WTC11 (cell line): ENCODE measurements around the gene OFD1. TPM values are rescaled to one million over a fixed set of nuclear protein-coding genes. Genes with fewer than 3 reads are reported as not detected.
A peak's percentile ranks its signal among the peaks of the same experiment; 100 is the strongest.

Source experiments
- ATAC-seq: fragments of 200-7000 bp; cut with Tn5 transposase; 2 replicates; pipeline ENCODE4 v1.10.0; 2021; ENCODE audit warnings: mild to moderate bottlenecking, moderate library complexity
- CTCF ChIA-PET: fragments of 300-600 bp; sonication (Branson Sonifier 250); formaldehyde crosslinking; loops from one replicate; lab custom pipeline; 2021; ENCODE audit warnings: antibody characterized with exemption; lab: Charles Lee
- POLR2A ChIA-PET: fragments of 350-600 bp; sonication (Branson Sonifier 250); formaldehyde crosslinking; loops from one replicate; lab custom pipeline; 2021; ENCODE audit warnings: antibody characterized with exemption; lab: Charles Lee
- DNase-seq: peaks from one replicate; pipeline ENCODE4 v3.0.0; 2021; ENCODE audit warnings: low spot score
- H3K27ac Mint-ChIP-seq: 2 replicates; pipeline ENCODE4 v1.8.0; 2021; ENCODE audit warnings: mixed read lengths
- H3K27me3 Mint-ChIP-seq: 2 replicates; pipeline ENCODE4 v1.8.0; 2021; ENCODE audit warnings: low read depth, mild to moderate bottlenecking, moderate library complexity, mixed read lengths
- H3K36me3 Mint-ChIP-seq: 2 replicates; pipeline ENCODE4 v1.8.0; 2021; ENCODE audit warnings: mixed read lengths
- H3K4me1 Mint-ChIP-seq: 2 replicates; pipeline ENCODE4 v1.8.0; 2022; ENCODE audit warnings: mixed read lengths
- H3K4me3 Mint-ChIP-seq: 2 replicates; pipeline ENCODE4 v1.8.0; 2021; ENCODE audit warnings: mild to moderate bottlenecking, moderate library complexity, mixed read lengths
- H3K9me3 Mint-ChIP-seq: 2 replicates; pipeline ENCODE4 v1.8.0; 2021; ENCODE audit warnings: mixed read lengths
- AFF4 ChIP-seq: sonication (generic); formaldehyde crosslinking; IDR thresholded peaks from 2 replicates; pipeline ENCODE4 v1.8.1; 2023; ENCODE audit warnings: mild to moderate bottlenecking, missing genetic modification reagents, borderline replicate concordance
- AR ChIP-seq: fragments of 250-450 bp; sonication (Bioruptor Pico); IDR thresholded peaks from 2 replicates; pipeline ENCODE4 v1.9.0; 2021; ENCODE audit warnings: mild to moderate bottlenecking
- ATF1 ChIP-seq: sonication (generic); formaldehyde crosslinking; IDR thresholded peaks from 2 replicates; pipeline ENCODE4 v1.8.1; 2023; ENCODE audit warnings: mild to moderate bottlenecking, moderate library complexity, missing genetic modification reagents
- ATF3 ChIP-seq: sonication (generic); formaldehyde crosslinking; conservative IDR thresholded peaks from 2 replicates; pipeline ENCODE4 v1.8.1; 2022; ENCODE audit warnings: mild to moderate bottlenecking, missing genetic modification reagents
- CREM ChIP-seq: sonication (generic); formaldehyde crosslinking; IDR thresholded peaks from 2 replicates; pipeline ENCODE4 v1.8.1; 2022; ENCODE audit warnings: mild to moderate bottlenecking, missing genetic modification reagents, moderate library complexity
- EMX1 ChIP-seq: fragments of 250-450 bp; sonication (Bioruptor Pico); IDR thresholded peaks from 2 replicates; pipeline ENCODE4 v1.8.0; 2021; ENCODE audit warnings: mild to moderate bottlenecking
- FOXK1 ChIP-seq: sonication (generic); formaldehyde crosslinking; IDR thresholded peaks from 2 replicates; pipeline ENCODE4 v1.8.0; 2022; ENCODE audit warnings: mild to moderate bottlenecking, moderate library complexity, missing genetic modification reagents
- FOXP1 ChIP-seq: sonication (generic); formaldehyde crosslinking; IDR thresholded peaks from 2 replicates; pipeline ENCODE4 v1.8.0; 2022; ENCODE audit warnings: missing genetic modification reagents, mild to moderate bottlenecking, moderate library complexity, borderline replicate concordance
- GRHL2 ChIP-seq: fragments of 250-450 bp; sonication (Bioruptor Pico); IDR thresholded peaks from 2 replicates; pipeline ENCODE4 v1.8.0; 2022; ENCODE audit warnings: mild to moderate bottlenecking, moderate library complexity; ENCODE audit not compliant: insufficient replicate concordance, severe bottlenecking
- HMGA2 ChIP-seq: fragments of 250-450 bp; sonication (Bioruptor Pico); IDR thresholded peaks from 2 replicates; pipeline ENCODE4 v1.4.0; 2021; ENCODE audit warnings: mild to moderate bottlenecking, moderate library complexity
- JUN ChIP-seq: sonication (generic); formaldehyde crosslinking; IDR thresholded peaks from 2 replicates; pipeline ENCODE4 v1.8.0; 2023; ENCODE audit warnings: mild to moderate bottlenecking, missing genetic modification reagents
- MYBL2 ChIP-seq: sonication (generic); formaldehyde crosslinking; IDR thresholded peaks from 2 replicates; pipeline ENCODE4 v1.8.1; 2023; ENCODE audit warnings: mild to moderate bottlenecking, moderate library complexity, missing genetic modification reagents
- SMAD4 ChIP-seq: sonication (generic); formaldehyde crosslinking; IDR thresholded peaks from 2 replicates; pipeline ENCODE4 v1.8.0; 2022; ENCODE audit warnings: mild to moderate bottlenecking, missing genetic modification reagents
- SP1 ChIP-seq: sonication (generic); formaldehyde crosslinking; conservative IDR thresholded peaks from 2 replicates; pipeline ENCODE4 v1.8.1; 2022; ENCODE audit warnings: missing genetic modification reagents
- USF2 ChIP-seq: sonication (generic); formaldehyde crosslinking; IDR thresholded peaks from 2 replicates; pipeline ENCODE4 v1.8.1; 2023; ENCODE audit warnings: mild to moderate bottlenecking, missing genetic modification reagents, moderate library complexity
- ZNF138 ChIP-seq: sonication (generic); formaldehyde crosslinking; conservative IDR thresholded peaks from 2 replicates; pipeline ENCODE4 v1.8.1; 2022; ENCODE audit warnings: mild to moderate bottlenecking, moderate library complexity, missing genetic modification reagents
- ZNF232 ChIP-seq: sonication (generic); formaldehyde crosslinking; IDR thresholded peaks from 2 replicates; pipeline ENCODE4 v1.8.0; 2022; ENCODE audit warnings: mild to moderate bottlenecking, missing genetic modification reagents
- ZNF317 ChIP-seq: sonication (generic); formaldehyde crosslinking; IDR thresholded peaks from 2 replicates; pipeline ENCODE4 v1.8.1; 2023; ENCODE audit warnings: low read depth, mild to moderate bottlenecking, moderate library complexity, missing genetic modification reagents, borderline replicate concordance
- total RNA-seq: library from RNA; stranded (reverse); gene quantifications from 3 replicates; pipeline ENCODE4 v1.2.3, GENCODE V29; 2021

Gene OFD1
- total RNA-seq, 1 experiment from 2014 or later: 23.4 TPM

- POLR2A ChIA-PET: no interaction called here
- H3K9me3 Mint-ChIP-seq: no peaks in the 10 kb centered on the region
- H3K36me3 Mint-ChIP-seq: no peaks in the 10 kb centered on the region
- H3K27ac Mint-ChIP-seq: no peak overlapping the region
- no peak for ATAC-seq
- DNase-seq: no peak
- H3K27me3 Mint-ChIP-seq: peaks cover 19% of the 10 kb centered on the region
- CTCF ChIA-PET: no interaction called here
- TF ChIP-seq USF2 (CRISPR knock-in tag) (no peak), SMAD4 (CRISPR knock-in tag) (no peak), ATF1 (no peak)
- TF ChIP-seq, all 79 proteins: peak for 0
- H3K4me3 Mint-ChIP-seq: no peak overlapping the region
- peaks cover 16% of the 10 kb centered on the region for H3K4me1 Mint-ChIP-seq
Measured at GRCh38 chrX:13687203-13687602, 47.3 kb upstream of the OFD1 start.

- no peak for DNase-seq
- TF ChIP-seq HMGA2 (CRISPR knock-in tag) (no peak), ZNF232 (CRISPR knock-in tag) (no peak), ZNF138 (CRISPR knock-in tag) (no peak), GRHL2 (CRISPR knock-in tag) (no peak), EMX1 (CRISPR knock-in tag) (no peak), AFF4 (CRISPR knock-in tag) (no peak), CREM (CRISPR knock-in tag) (no peak), ATF3 (CRISPR knock-in tag) (no peak), AR (CRISPR knock-in tag) (no peak)
- peaks cover 19% of the 10 kb centered on the region for H3K27me3 Mint-ChIP-seq
- ChIA-PET CTCF (no interaction called here), POLR2A (interaction anchor here (0.6 kb wide), 1 partner anchor 46 kb away, joined by 5 read pairs; the partner anchor contains the start of genes OFD1 and TRAPPC2)
- no peak for ATAC-seq
- H3K4me3 Mint-ChIP-seq: peak overlapping the region; percentile 87
- H3K9me3 Mint-ChIP-seq: no peaks in the 10 kb centered on the region
- no peak overlapping the region for H3K27ac Mint-ChIP-seq
- no peaks in the 10 kb centered on the region for H3K36me3 Mint-ChIP-seq
- H3K4me1 Mint-ChIP-seq: peaks cover 28% of the 10 kb centered on the region
Measured at GRCh38 chrX:13688384-13688957, 46.1 kb upstream of the OFD1 start.

GRCh38 chrX:13688958-13689740 lies 45.4 kb upstream of the OFD1 start, which contains the start of gene RAB9A:
TSS of gene RAB9A (plus strand) at chrX:13689128. CDS start at chrX:13708747, 19,619 bp downstream.
- ATAC-seq: peak; percentile 94
- peaks cover 19% of the 10 kb centered on the region for H3K27me3 Mint-ChIP-seq
- CTCF ChIA-PET: no interaction called here
- H3K27ac Mint-ChIP-seq: no peak within 1 kb of the TSS
- H3K36me3 Mint-ChIP-seq: no peaks in the 10 kb centered on the region
- H3K4me1 Mint-ChIP-seq: peaks cover 32% of the 10 kb centered on the region
- no peaks in the 10 kb centered on the region for H3K9me3 Mint-ChIP-seq
- peak within 1 kb of the TSS; percentile 87 for H3K4me3 Mint-ChIP-seq
- POLR2A ChIA-PET: interaction anchor here (0.6 to 2.6 kb wide), 2 partner anchors 45 to 46 kb away, joined by 5 to 12 read pairs; partner anchors contain the start of genes OFD1 and TRAPPC2
- DNase-seq: peak; percentile 84
- TF ChIP-seq MYBL2 (CRISPR knock-in tag) (0 out of 2 replicates have a peak, but pooled peaks have one; percentile 26), FOXP1 (CRISPR knock-in tag) (no peak), SP1 (peak; percentile 71), FOXK1 (CRISPR knock-in tag) (peak; percentile 48; the same call in 1 of the 2 replicates), ZNF317 (CRISPR knock-in tag) (0 out of 2 replicates have a peak, but pooled peaks have one; percentile 24), ATF3 (CRISPR knock-in tag) (no peak), JUN (CRISPR knock-in tag) (no peak)
